SJCRH30 (cell line): ENCODE measurements around the gene EZH1. TPM values are rescaled to one million over a fixed set of nuclear protein-coding genes. Genes with fewer than 3 reads are reported as not detected.

Source experiments
- DNase-seq, 2 experiments: peaks; one replicate each; pipeline ENCODE4 v3.0.0-alpha.2; 2015 to 2020
- H3K27ac ChIP-seq: fragments of 250-450 bp; sonication (Bioruptor Pico); 2 replicates; pipeline ENCODE4 v1.5.1; 2020; ENCODE audit warnings: mild to moderate bottlenecking, moderate library complexity
- H3K27me3 ChIP-seq: fragments of 250-450 bp; sonication (Bioruptor Pico); 2 replicates; pipeline ENCODE4 v1.5.1; 2020; ENCODE audit warnings: mild to moderate bottlenecking, moderate library complexity
- H3K36me3 ChIP-seq: fragments of 250-450 bp; sonication (Bioruptor Pico); 2 replicates; pipeline ENCODE4 v1.5.1; 2020; ENCODE audit warnings: mild to moderate bottlenecking, moderate library complexity
- H3K4me1 ChIP-seq: fragments of 250-450 bp; sonication (Bioruptor Pico); 2 replicates; pipeline ENCODE4 v1.5.1; 2020; ENCODE audit warnings: mild to moderate bottlenecking, moderate library complexity
- H3K4me3 ChIP-seq: fragments of 250-450 bp; sonication (Bioruptor Pico); 2 replicates; pipeline ENCODE4 v1.5.1; 2020; ENCODE audit warnings: mild to moderate bottlenecking, moderate library complexity
- H3K9me3 ChIP-seq: fragments of 250-450 bp; sonication (Bioruptor Pico); replicated peaks from 2 replicates; pipeline ENCODE4 v1.5.1; 2020; ENCODE audit warnings: mild to moderate bottlenecking, moderate library complexity
- total RNA-seq: library from RNA; depleted of rRNA; stranded (reverse); fragments of >200 nt; shearing (Covaris generic); gene quantifications from 2 replicates; pipeline ENCODE4 v1.2.3, GENCODE V29; 2014; rRNA removed

Gene EZH1
- 17.3 and 27.0 TPM in 2 replicates for total RNA-seq

- peak; percentile 93 to 96 for DNase-seq
- Histone ChIP-seq H3K4me3 (peak within 1 kb of the TSS; percentile 72), H3K36me3 (no peaks in the 10 kb centered on the region), H3K27me3 (no peaks in the 10 kb centered on the region), H3K27ac (peak within 1 kb of the TSS; percentile 55), H3K4me1 (peaks cover 4% of the 10 kb centered on the region; the same call in 1 of the 2 replicates), H3K9me3 (no peaks in the 10 kb centered on the region)
Observed at GRCh38 chr17:42744806-42745617, at the start of gene EZH1. EZH1 (minus strand) TSS chr17:42745040; CDS start chr17:42728941, 16,099 bp downstream.

- peaks cover under 1% of the 10 kb centered on the region; the same call in 1 of the 2 replicates for H3K4me1 ChIP-seq
- no peak overlapping the region for H3K4me3 ChIP-seq
- no peaks in the 10 kb centered on the region for H3K36me3 ChIP-seq
- no peaks in the 10 kb centered on the region for H3K9me3 ChIP-seq
- H3K27ac ChIP-seq = no peak overlapping the region
- no peak for DNase-seq
- no peaks in the 10 kb centered on the region for H3K27me3 ChIP-seq
Observed at GRCh38 chr17:42792545-42792944, 47.7 kb upstream of the EZH1 start.

DNA sequence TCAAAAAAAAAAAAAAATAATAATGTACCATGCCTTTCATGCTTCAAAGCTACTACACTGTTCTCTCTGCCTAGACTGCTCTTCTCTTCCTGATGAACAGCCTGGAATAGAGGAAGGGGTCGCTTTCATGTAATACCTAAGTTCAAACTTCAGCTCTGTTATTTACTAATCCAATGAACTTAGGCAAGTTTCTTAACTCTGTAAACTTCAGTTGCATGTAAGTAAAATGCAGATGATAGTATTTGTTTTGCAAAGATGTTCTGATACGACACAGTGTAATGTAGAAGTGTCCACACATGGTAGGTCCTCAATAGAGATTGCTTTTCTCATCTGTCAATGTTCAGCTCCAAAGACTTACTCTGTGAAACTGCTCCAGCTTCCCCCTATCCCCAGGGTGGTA lies 47.1 kb upstream of the EZH1 start:
- no peaks in the 10 kb centered on the region for H3K9me3 ChIP-seq
- no peaks in the 10 kb centered on the region for H3K36me3 ChIP-seq
- H3K27ac ChIP-seq = no peak overlapping the region
- no peaks in the 10 kb centered on the region; the same call in 1 of the 2 replicates for H3K27me3 ChIP-seq
- no peaks in the 10 kb centered on the region for H3K4me1 ChIP-seq
- no peak for DNase-seq
- no peak overlapping the region for H3K4me3 ChIP-seq

GRCh38 chr17:42787266-42787665 lies 42.4 kb upstream of the EZH1 start:
- Histone ChIP-seq H3K9me3 (no peaks in the 10 kb centered on the region; the same call in 1 of the 2 replicates), H3K27me3 (no peaks in the 10 kb centered on the region; the same call in 1 of the 2 replicates), H3K27ac (no peak overlapping the region), H3K4me3 (no peak overlapping the region), H3K4me1 (no peaks in the 10 kb centered on the region), H3K36me3 (no peaks in the 10 kb centered on the region)
- no peak for DNase-seq

DNA sequence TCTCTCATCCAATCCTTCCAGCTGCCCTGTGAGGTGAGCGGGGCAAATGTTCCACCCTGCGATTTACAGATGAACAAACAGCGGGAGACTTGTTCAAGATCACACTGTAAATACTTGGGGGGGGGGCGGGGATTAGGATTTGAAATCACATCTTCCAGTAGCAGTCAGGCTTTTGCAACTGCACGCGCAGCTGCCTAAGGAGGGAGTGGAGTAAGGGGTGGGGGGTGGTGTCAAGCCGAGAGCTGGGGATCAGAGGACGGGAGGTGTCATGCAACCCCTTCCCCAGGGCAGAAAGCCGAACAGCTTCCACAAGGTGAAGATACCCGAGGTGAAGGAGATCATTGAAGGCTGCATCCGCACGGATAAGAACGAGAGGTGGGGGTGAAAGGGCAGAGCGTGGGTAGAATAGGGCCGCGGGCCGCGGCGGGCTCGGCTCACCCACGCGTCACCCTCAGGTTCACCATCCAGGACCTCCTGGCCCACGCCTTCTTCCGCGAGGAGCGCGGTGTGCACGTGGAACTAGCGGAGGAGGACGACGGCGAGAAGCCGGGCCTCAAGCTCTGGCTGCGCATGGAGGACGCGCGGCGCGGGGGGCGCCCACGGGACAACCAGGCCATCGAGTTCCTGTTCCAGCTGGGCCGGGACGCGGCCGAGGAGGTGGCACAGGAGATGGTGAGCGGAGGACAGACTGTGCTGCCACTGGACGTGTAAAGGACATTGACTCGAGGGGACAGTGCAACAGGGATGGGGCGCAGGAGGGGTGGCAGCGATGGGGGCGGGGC lies 40.2 kb upstream of the EZH1 start:
- Histone ChIP-seq H3K4me3 (no peak overlapping the region), H3K36me3 (no peaks in the 10 kb centered on the region), H3K4me1 (no peaks in the 10 kb centered on the region), H3K9me3 (no peaks in the 10 kb centered on the region; the same call in 1 of the 2 replicates), H3K27me3 (no peaks in the 10 kb centered on the region; the same call in 1 of the 2 replicates), H3K27ac (no peak overlapping the region)
- DNase-seq = no peak

GRCh38 chr17:42784409-42784808 lies 39.6 kb upstream of the EZH1 start:
- Histone ChIP-seq H3K27me3 (no peaks in the 10 kb centered on the region; the same call in 1 of the 2 replicates), H3K4me3 (no peak overlapping the region), H3K36me3 (no peaks in the 10 kb centered on the region), H3K4me1 (no peaks in the 10 kb centered on the region), H3K9me3 (no peaks in the 10 kb centered on the region; the same call in 1 of the 2 replicates), H3K27ac (no peak overlapping the region)
- no peak for DNase-seq

- Histone ChIP-seq H3K4me1 (no peaks in the 10 kb centered on the region), H3K36me3 (peaks cover 4% of the 10 kb centered on the region; the same call in 1 of the 2 replicates), H3K4me3 (no peak overlapping the region), H3K27ac (no peak overlapping the region), H3K9me3 (no peaks in the 10 kb centered on the region; the same call in 1 of the 2 replicates), H3K27me3 (no peaks in the 10 kb centered on the region; the same call in 1 of the 2 replicates)
- no peak for DNase-seq
Observed at GRCh38 chr17:42783791-42784138, 38.9 kb upstream of the EZH1 start.

DNA sequence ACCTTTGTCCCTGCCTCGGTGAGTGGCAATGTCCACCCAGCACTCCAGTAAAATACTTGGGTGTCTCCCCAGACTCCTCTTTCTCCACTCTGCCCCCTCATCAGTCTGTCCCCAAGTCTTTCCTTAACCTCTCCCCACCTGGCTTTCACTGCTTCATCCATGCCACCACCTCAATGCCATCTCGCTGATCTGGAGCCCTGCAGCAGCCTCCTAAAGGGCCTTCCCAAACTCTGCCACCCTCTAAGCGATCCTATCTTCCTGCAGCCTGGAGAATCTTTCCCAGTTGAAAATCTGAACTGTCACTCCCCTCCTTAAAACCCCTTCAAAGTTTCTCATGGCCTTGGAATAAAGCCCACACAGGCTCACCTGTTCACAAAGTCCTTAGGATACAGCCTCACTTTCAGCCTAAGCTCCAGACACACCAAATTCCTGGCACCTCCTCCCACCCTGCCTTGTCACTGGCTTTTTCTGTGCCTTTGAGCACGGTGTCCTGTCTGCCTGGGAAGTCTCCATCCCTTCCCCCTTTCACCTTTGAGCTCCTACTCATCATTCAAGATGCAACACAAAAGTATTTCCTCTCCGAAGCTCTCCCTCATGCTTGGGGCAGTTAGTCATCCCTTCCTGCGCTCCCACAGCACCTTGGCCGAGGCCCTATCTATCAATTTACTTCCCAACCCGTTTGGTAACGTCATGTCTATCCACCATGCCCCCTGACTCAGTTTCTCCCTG lies 38.4 kb upstream of the EZH1 start:
- Histone ChIP-seq H3K4me1 (no peaks in the 10 kb centered on the region), H3K36me3 (peaks cover 4% of the 10 kb centered on the region; the same call in 1 of the 2 replicates), H3K27ac (no peak overlapping the region), H3K9me3 (no peaks in the 10 kb centered on the region; the same call in 1 of the 2 replicates), H3K27me3 (no peaks in the 10 kb centered on the region; the same call in 1 of the 2 replicates), H3K4me3 (no peak overlapping the region)
- DNase-seq = no peak

DNA sequence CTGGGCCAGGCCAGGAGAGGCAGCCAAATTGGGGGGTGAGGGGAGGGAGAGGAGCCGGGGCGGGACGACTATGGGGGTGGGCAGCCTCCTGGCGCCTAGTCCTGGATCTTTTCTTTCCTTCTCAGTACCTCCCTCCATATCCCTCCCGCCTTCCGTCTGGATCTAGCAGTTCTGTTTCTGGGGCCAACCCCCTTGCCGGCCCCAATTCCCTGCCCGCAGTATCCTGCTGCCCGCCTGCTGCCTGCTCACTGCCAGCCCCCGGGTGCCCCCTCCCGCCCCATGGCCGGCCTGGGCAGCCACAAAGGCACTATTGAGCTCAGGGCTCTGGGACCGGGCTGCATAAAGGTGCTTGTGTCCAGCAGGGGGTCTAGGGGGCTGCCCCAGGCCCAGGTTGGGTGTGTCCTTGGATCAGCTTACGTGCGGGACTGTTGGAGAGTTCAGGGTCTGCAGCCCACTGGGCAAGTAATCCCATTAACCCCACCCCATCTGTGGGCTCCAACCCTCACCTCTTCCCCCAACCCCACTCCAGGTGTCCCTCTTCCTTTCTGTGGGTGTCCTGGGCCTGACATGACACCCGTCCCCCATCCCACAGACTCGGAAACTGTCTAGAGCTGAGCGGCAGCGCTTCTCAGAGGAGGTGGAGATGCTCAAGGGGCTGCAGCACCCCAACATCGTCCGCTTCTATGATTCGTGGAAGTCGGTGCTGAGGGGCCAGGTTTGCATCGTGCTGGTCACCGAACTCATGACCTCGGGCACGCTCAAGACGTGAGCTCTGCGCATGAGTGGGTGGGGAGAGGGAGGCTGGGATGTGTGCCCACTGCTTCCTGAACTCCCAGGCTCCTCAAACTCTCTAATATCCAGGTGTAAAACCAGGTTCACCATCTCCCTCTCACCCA lies 37.6 kb upstream of the EZH1 start:
- H3K4me1 ChIP-seq = no peaks in the 10 kb centered on the region
- H3K36me3 ChIP-seq = peaks cover 8% of the 10 kb centered on the region
- no peak overlapping the region for H3K4me3 ChIP-seq
- H3K9me3 ChIP-seq = no peaks in the 10 kb centered on the region; the same call in 1 of the 2 replicates
- H3K27me3 ChIP-seq = no peaks in the 10 kb centered on the region; the same call in 1 of the 2 replicates
- H3K27ac ChIP-seq = no peak overlapping the region
- no peak for DNase-seq

GRCh38 chr17:42781639-42782165 lies 36.9 kb upstream of the EZH1 start:
- H3K27ac ChIP-seq = no peak overlapping the region
- H3K27me3 ChIP-seq = no peaks in the 10 kb centered on the region
- H3K4me3 ChIP-seq = no peak overlapping the region
- H3K9me3 ChIP-seq = no peaks in the 10 kb centered on the region; the same call in 1 of the 2 replicates
- no peaks in the 10 kb centered on the region for H3K4me1 ChIP-seq
- no peak for DNase-seq
- peaks cover 9% of the 10 kb centered on the region for H3K36me3 ChIP-seq

- no peaks in the 10 kb centered on the region for H3K27me3 ChIP-seq
- peaks cover 10% of the 10 kb centered on the region for H3K36me3 ChIP-seq
- H3K9me3 ChIP-seq = no peaks in the 10 kb centered on the region; the same call in 1 of the 2 replicates
- H3K4me3 ChIP-seq = no peak overlapping the region
- DNase-seq = no peak
- H3K4me1 ChIP-seq = no peaks in the 10 kb centered on the region
- no peak overlapping the region for H3K27ac ChIP-seq
Observed at GRCh38 chr17:42780851-42781638, 36.2 kb upstream of the EZH1 start.

DNA sequence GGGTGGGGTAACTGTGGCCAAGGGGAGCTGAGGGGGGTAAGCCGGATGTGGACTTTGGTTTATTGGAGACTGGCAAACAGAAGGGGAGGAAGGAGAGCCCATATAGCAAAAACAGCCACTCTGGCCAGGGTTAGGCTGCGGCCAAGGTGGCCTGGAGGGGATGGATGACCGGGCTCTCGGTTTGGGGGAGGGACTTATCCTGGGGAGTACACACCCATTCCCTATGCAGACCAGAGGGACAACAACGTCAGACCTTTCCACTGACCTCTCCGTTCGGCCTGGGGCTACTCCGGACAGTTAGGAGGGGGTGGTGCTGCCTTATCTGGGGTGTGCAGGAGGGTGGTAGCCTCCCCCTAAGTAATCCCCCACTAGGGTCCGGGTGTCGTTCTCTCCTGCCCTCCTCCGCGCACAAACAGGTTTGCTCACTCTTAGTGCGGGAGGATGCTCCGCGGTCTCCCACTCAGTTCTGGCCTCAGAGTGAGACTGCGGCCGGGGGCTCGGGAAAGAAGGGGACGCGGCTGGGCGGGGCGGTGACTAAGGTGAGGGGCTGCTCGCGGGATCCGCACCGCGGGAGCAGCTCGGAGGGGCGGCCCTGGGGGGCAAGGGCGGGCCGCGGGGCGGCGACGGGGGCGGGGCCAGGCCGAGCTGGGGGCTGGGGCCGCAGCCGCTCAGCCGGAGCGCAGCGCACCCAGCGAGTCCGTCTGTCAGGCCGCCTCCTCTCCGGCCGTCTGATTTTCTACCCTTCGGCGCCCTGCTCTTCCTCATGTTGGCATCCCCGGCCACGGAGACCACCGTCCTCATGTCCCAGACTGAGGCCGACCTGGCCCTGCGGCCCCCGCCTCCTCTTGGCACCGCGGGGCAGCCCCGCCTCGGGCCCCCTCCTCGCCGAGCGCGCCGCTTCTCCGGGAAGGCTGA lies 35.4 kb upstream of the EZH1 start, which contains the start of gene WNK4:
TSS of gene WNK4 (plus strand) at position 675 of the 915 bp plus-strand sequence. CDS start at position 764, 89 bp downstream.
- no peaks in the 10 kb centered on the region for H3K4me1 ChIP-seq
- H3K4me3 ChIP-seq = no peak within 1 kb of the TSS
- H3K36me3 ChIP-seq = peaks cover 13% of the 10 kb centered on the region
- H3K9me3 ChIP-seq = no peaks in the 10 kb centered on the region
- H3K27me3 ChIP-seq = no peaks in the 10 kb centered on the region
- DNase-seq = no peak
- no peak within 1 kb of the TSS for H3K27ac ChIP-seq
